Neural cell (in vitro differentiated cells): ENCODE results near the gene SHB. TPM values are rescaled to one million over a fixed set of nuclear protein-coding genes. Genes with fewer than 3 reads are reported as not detected.

ENCODE experiments used
- H2AFZ ChIP-seq: fragments of 200-600, 300-800 bp; sonication (generic), shearing (Covaris generic); 2 replicates; pipeline ENCODE4 v1.6.0; 2014; ENCODE audit warnings: low read depth, mild to moderate bottlenecking, antibody characterized with exemption, low read length, moderate library complexity
- H3F3A ChIP-seq: fragments of 200-600 bp; shearing (Covaris generic); 2 replicates; pipeline ENCODE4 v1.6.1; 2016; ENCODE audit warnings: mild to moderate bottlenecking, moderate library complexity, mixed read lengths, antibody characterized with exemption, low read length; ENCODE audit not compliant: insufficient read depth, poor library complexity, severe bottlenecking
- H3K27ac ChIP-seq: fragments of 200-600, 300-800 bp; sonication (generic), shearing (Covaris generic); 2 replicates; pipeline ENCODE4 v1.5.1; 2014; ENCODE audit warnings: mild to moderate bottlenecking, low read length, moderate library complexity
- H3K27me3 ChIP-seq: fragments of 300-800, 200-600 bp; sonication (generic), shearing (Covaris generic); 2 replicates; pipeline ENCODE4 v1.6.0; 2014; ENCODE audit warnings: mild to moderate bottlenecking, low read depth, low read length, moderate library complexity; ENCODE audit not compliant: insufficient read depth
- H3K36me3 ChIP-seq: fragments of 300-800, 200-600 bp; sonication (generic), shearing (Covaris generic); 2 replicates; pipeline ENCODE4 v1.5.1; 2014; ENCODE audit warnings: mild to moderate bottlenecking, antibody characterized with exemption, low read length, moderate library complexity; ENCODE audit not compliant: insufficient read depth
- H3K4me2 ChIP-seq: fragments of 300-800, 200-600 bp; sonication (generic), shearing (Covaris generic); 2 replicates; pipeline ENCODE4 v1.6.0; 2014; ENCODE audit warnings: mild to moderate bottlenecking, low read length
- H3K4me3 ChIP-seq: fragments of 300-800, 200-600 bp; sonication (generic), shearing (Covaris generic); 2 replicates; pipeline ENCODE4 v1.5.1; 2014; ENCODE audit warnings: mild to moderate bottlenecking, low read length, moderate library complexity
- H3K79me2 ChIP-seq: fragments of 200-600 bp; shearing (Covaris generic); replicated peaks from 2 replicates; pipeline ENCODE4 v1.6.0; 2014; ENCODE audit warnings: mild to moderate bottlenecking, low read length, moderate library complexity; ENCODE audit not compliant: insufficient read depth
- H3K9ac ChIP-seq: fragments of 300-800, 200-600 bp; sonication (generic), shearing (Covaris generic); 2 replicates; pipeline ENCODE4 v1.6.1; 2016; ENCODE audit warnings: mild to moderate bottlenecking, low read length, mixed read lengths
- H3K9me2 ChIP-seq: fragments of 200-600 bp; shearing (Covaris generic); 2 replicates; pipeline ENCODE4 v1.6.1; 2016; ENCODE audit warnings: mild to moderate bottlenecking, low read length, mixed read lengths; ENCODE audit not compliant: insufficient read depth
- H3K9me3 ChIP-seq: fragments of 200-600, 300-800 bp; sonication (generic), shearing (Covaris generic); 2 replicates; pipeline ENCODE4 v1.6.1; 2016; ENCODE audit warnings: mild to moderate bottlenecking, mixed run types, low read length, moderate library complexity, mixed read lengths
- H4K20me1 ChIP-seq: fragments of 200-600 bp; shearing (Covaris generic); 2 replicates; pipeline ENCODE4 v1.6.1; 2016; ENCODE audit warnings: mild to moderate bottlenecking, mixed run types; ENCODE audit not compliant: insufficient read depth
- EP300 ChIP-seq: fragments of 450-650 bp; conservative IDR thresholded peaks from 2 replicates; pipeline ENCODE4 v1.6.1; 2014; ENCODE audit warnings: antibody characterized with exemption, mild to moderate bottlenecking, moderate library complexity; ENCODE audit not compliant: poor library complexity, severe bottlenecking
- EZH2 ChIP-seq: fragments of 200-600, 300-800 bp; shearing (Covaris generic), sonication (generic); IDR thresholded peaks from 2 replicates; pipeline ENCODE4 v1.6.1; 2014; ENCODE audit warnings: antibody characterized with exemption, low read length, borderline replicate concordance, mild to moderate bottlenecking; ENCODE audit not compliant: insufficient read depth, poor library complexity, severe bottlenecking
- MXI1 ChIP-seq: fragments of 450-650 bp; conservative IDR thresholded peaks from 2 replicates; pipeline ENCODE4 v1.6.1; 2014; ENCODE audit warnings: antibody characterized with exemption, mild to moderate bottlenecking; ENCODE audit not compliant: poor library complexity, severe bottlenecking
- POLR2AphosphoS5 ChIP-seq: IDR thresholded peaks from 2 replicates; pipeline ENCODE4 v1.6.1; 2012
- RAD21 ChIP-seq: fragments of 450-650 bp; conservative IDR thresholded peaks from 2 replicates; pipeline ENCODE4 v1.6.1; 2014; ENCODE audit warnings: antibody characterized with exemption, mild to moderate bottlenecking, moderate library complexity
- SMC3 ChIP-seq: fragments of 450-650 bp; conservative IDR thresholded peaks from 2 replicates; pipeline ENCODE4 v1.6.1; 2014; ENCODE audit warnings: antibody characterized with exemption, mild to moderate bottlenecking, moderate library complexity; ENCODE audit not compliant: poor library complexity
- TAF1 ChIP-seq: IDR thresholded peaks from 2 replicates; pipeline ENCODE4 v1.6.1; 2012; ENCODE audit warnings: low read depth
- polyA plus RNA-seq: library from polyadenylated mRNA; depleted of rRNA; stranded (reverse); fragments of >200 nt; gene quantifications from 2 replicates; pipeline ENCODE4 v1.2.3, GENCODE V29; 2014
- TF ChIP-seq, protein P1 (sequence below): fragments of 450-650 bp; IDR thresholded peaks from 2 replicates; pipeline ENCODE4 v1.5.1; 2014; ENCODE audit warnings: antibody characterized with exemption, mild to moderate bottlenecking, moderate library complexity; ENCODE audit not compliant: poor library complexity, severe bottlenecking
- TF ChIP-seq, protein P2 (sequence below): IDR thresholded peaks from 2 replicates; pipeline ENCODE4 v1.6.1; 2012; ENCODE audit warnings: borderline replicate concordance

Gene SHB
- polyA plus RNA-seq, 1 donor from 2014 or later: 17.5 TPM

DNA sequence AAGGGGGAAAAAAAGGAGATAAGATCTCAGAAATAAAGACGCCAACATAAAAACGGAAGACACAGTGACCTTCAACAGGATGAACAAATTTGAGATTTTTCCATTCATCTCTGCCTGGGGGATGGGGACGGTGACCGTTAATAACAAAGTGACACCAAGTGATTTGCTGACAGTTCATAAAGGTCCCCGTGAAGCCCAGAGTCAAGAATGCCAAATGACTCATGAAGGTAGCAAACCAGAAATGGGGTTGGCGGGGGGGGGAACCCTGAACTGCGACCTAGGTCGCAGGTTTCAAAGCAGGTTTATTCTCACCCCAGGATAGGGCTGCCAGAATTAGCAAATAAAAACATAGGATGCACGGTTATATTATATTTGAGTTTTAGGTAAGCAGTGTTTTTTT, 21.1 kb upstream of the SHB start:
- Histone ChIP-seq H3K4me3 (no peak overlapping the region), H4K20me1 (no peaks in the 10 kb centered on the region), H3K9me3 (no peaks in the 10 kb centered on the region), H3K36me3 (no peaks in the 10 kb centered on the region), H3K27ac (no peak overlapping the region), H3K79me2 (no peaks in the 10 kb centered on the region), H3K27me3 (no peaks in the 10 kb centered on the region), H3K9me2 (no peaks in the 10 kb centered on the region), H3K9ac (no peak overlapping the region), H2AFZ (no peak overlapping the region), H3F3A (no peaks in the 10 kb centered on the region), H3K4me2 (no peak overlapping the region)
- TF ChIP-seq, protein P1, sequence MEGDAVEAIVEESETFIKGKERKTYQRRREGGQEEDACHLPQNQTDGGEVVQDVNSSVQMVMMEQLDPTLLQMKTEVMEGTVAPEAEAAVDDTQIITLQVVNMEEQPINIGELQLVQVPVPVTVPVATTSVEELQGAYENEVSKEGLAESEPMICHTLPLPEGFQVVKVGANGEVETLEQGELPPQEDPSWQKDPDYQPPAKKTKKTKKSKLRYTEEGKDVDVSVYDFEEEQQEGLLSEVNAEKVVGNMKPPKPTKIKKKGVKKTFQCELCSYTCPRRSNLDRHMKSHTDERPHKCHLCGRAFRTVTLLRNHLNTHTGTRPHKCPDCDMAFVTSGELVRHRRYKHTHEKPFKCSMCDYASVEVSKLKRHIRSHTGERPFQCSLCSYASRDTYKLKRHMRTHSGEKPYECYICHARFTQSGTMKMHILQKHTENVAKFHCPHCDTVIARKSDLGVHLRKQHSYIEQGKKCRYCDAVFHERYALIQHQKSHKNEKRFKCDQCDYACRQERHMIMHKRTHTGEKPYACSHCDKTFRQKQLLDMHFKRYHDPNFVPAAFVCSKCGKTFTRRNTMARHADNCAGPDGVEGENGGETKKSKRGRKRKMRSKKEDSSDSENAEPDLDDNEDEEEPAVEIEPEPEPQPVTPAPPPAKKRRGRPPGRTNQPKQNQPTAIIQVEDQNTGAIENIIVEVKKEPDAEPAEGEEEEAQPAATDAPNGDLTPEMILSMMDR: no peak
- TF ChIP-seq EZH2 (no peak), EP300 (no peak), TAF1 (no peak), SMC3 (no peak), RAD21 (no peak), MXI1 (no peak)
- TF ChIP-seq, protein P2, sequence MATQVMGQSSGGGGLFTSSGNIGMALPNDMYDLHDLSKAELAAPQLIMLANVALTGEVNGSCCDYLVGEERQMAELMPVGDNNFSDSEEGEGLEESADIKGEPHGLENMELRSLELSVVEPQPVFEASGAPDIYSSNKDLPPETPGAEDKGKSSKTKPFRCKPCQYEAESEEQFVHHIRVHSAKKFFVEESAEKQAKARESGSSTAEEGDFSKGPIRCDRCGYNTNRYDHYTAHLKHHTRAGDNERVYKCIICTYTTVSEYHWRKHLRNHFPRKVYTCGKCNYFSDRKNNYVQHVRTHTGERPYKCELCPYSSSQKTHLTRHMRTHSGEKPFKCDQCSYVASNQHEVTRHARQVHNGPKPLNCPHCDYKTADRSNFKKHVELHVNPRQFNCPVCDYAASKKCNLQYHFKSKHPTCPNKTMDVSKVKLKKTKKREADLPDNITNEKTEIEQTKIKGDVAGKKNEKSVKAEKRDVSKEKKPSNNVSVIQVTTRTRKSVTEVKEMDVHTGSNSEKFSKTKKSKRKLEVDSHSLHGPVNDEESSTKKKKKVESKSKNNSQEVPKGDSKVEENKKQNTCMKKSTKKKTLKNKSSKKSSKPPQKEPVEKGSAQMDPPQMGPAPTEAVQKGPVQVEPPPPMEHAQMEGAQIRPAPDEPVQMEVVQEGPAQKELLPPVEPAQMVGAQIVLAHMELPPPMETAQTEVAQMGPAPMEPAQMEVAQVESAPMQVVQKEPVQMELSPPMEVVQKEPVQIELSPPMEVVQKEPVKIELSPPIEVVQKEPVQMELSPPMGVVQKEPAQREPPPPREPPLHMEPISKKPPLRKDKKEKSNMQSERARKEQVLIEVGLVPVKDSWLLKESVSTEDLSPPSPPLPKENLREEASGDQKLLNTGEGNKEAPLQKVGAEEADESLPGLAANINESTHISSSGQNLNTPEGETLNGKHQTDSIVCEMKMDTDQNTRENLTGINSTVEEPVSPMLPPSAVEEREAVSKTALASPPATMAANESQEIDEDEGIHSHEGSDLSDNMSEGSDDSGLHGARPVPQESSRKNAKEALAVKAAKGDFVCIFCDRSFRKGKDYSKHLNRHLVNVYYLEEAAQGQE: no peak

DNA sequence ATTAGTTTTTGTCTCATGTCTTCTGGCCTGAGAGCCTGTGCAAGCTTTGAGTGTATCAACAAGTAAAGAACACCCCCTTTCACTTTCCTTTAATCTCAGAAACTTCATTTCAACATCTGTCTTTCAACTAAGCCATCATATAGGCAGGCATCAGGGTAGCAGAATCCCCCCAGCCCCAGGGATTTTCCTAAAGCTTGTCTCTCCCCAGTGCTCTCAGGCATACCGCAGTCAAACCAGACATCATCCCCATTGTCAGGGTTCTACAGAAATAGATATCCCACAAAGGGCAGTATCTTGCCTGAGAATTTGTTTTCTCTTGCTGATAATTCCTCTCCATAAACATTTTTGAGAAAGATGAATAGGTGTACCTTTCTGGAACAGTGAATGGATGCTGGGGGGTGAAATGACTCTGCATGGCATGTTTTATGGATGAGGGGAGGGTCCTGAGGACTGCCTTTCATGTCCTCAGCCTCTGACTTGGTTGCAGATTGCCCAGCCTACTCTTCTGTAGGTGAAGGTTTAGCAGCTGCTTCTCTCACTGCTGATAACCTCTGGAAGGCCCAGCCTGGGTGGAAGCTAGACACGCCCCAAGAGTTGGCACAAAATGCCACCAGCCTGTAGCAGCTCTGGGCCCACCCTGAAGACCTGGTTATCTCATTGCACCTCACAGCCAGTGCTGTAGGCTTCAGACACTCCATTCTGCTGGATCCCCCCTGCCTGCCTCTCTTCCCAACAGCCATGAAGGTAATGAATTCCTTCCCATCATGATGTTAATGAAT, 20.5 kb upstream of the SHB start:
- Histone ChIP-seq H3K79me2 (no peaks in the 10 kb centered on the region), H3K4me2 (no peak overlapping the region), H2AFZ (no peak overlapping the region), H3K9ac (no peak overlapping the region), H3K9me2 (no peaks in the 10 kb centered on the region), H3F3A (no peaks in the 10 kb centered on the region), H3K27ac (no peak overlapping the region), H3K36me3 (no peaks in the 10 kb centered on the region), H4K20me1 (no peaks in the 10 kb centered on the region), H3K9me3 (no peaks in the 10 kb centered on the region), H3K27me3 (no peaks in the 10 kb centered on the region), H3K4me3 (no peak overlapping the region)
- TF ChIP-seq SMC3 (no peak), RAD21 (no peak), EP300 (no peak), EZH2 (no peak), MXI1 (no peak), TAF1 (no peak), POLR2AphosphoS5 (no peak)
- TF ChIP-seq, protein P1: no peak
- TF ChIP-seq, protein P2: no peak
